Measurements from ENCODE around the gene ACVRL1.

ACVRL1 gene

DNA sequence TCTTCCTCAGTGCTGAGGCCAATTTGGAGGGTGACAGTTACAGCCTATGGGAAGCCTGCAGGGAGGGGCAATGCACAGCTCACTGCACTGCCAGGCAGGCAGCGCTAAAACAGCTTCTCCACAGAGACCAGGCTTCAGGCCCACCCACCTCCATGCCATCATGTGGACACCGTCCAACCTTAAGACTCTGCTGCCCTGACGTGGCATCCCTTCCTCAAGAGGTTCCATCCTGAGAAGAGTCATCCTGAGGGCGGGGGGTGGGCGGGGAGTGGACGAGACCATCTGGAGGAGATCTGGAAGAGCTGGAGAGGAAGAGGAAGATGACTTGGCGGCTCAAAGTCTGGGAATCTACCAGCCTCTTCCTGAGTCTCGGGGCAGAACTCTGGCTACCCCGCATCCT, 8.4 kb upstream of the ACVRL1 start:
- no peak for TF ChIP-seq L3MBTL2 (conservative IDR thresholded peaks at IDR 0.05)
- TF ChIP-seq NFRKB (IDR thresholded peaks at IDR 0.05) = no peak
- TF ChIP-seq TARDBP (IDR thresholded peaks at IDR 0.05) = no peak
- TF ChIP-seq BHLHE40 (IDR thresholded peaks at IDR 0.05; ENCODE audit: borderline replicate concordance) = no peak
- ChIA-PET CTCF (interaction anchor here (1.1 kb wide), 1 partner anchor 126 kb away, joined by 3 read pairs; no protein-coding TSS in a partner anchor), POLR2A (no interaction called here)
- no peak for DNase-seq (ENCODE audit: extremely low spot score)

DNA sequence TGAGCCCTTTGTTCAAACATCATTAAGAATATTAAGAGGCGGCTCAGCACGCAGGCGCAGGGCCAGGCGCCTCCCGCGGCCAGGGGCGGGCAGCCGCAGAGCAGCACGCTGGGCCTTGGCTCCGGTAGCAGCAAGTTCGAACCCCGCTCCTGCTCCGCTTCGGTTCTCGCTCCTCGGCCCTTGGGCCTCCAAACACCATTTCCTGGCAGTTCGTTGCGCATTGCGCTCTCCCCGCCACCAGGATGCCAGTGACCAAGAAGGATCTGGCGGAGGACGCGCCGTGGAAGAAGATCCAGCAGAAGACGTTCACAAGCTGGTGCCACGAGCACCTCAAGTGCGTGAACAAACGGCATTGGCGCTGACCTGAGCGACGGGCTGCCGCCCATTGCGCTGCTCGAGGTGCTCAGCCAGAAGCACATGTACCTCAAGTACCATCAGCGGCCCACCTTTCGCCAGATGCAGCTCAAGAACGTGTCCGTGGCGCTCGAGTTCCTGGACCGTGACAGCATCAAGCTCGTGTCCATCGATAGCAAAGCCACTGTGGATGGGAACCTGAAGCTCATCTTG, 6.9 kb upstream of the ACVRL1 start:
- TF ChIP-seq BHLHE40 (IDR thresholded peaks at IDR 0.05; ENCODE audit: borderline replicate concordance) = no peak
- no peak for TF ChIP-seq HDGF (IDR thresholded peaks at IDR 0.05; ENCODE audit: borderline replicate concordance)
- no peak for TF ChIP-seq LEF1 (IDR thresholded peaks at IDR 0.05; ENCODE audit: borderline replicate concordance)
- no peak for TF ChIP-seq CTBP1 (IDR thresholded peaks at IDR 0.05; ENCODE audit: borderline replicate concordance)
- TF ChIP-seq ELF4 (IDR thresholded peaks at IDR 0.05) = no peak
- TF ChIP-seq PKNOX1 (IDR thresholded peaks at IDR 0.05) = no peak
- POLR2A ChIA-PET = no interaction called here
- CTCF ChIA-PET = no interaction called here

GRCh38 chr12:51901121-51901817, 6.0 kb upstream of the ACVRL1 start:
- ChIA-PET POLR2A (no interaction called here), CTCF (no interaction called here)
- DNase-seq (ENCODE audit: extremely low spot score) = no peak
- TF ChIP-seq ZNF384 (IDR thresholded peaks at IDR 0.05) (no peak), LEF1 (IDR thresholded peaks at IDR 0.05; ENCODE audit: borderline replicate concordance) (no peak), PKNOX1 (IDR thresholded peaks at IDR 0.05) (no peak), ELF4 (IDR thresholded peaks at IDR 0.05) (no peak), L3MBTL2 (conservative IDR thresholded peaks at IDR 0.05) (no peak), SP1 (IDR thresholded peaks at IDR 0.05) (no peak), SUZ12 (IDR thresholded peaks at IDR 0.05) (no peak), TARDBP (IDR thresholded peaks at IDR 0.05) (no peak), FOXK2 (IDR thresholded peaks at IDR 0.05) (no peak)

More for the DNA sequence above, 6.9 kb upstream of the ACVRL1 start:
- no peak for DNase-seq (ENCODE audit: extremely low spot score)

- DNase-seq (ENCODE audit: extremely low spot score) = no peak
- TF ChIP-seq BHLHE40 (IDR thresholded peaks at IDR 0.05; ENCODE audit: borderline replicate concordance) = no peak
- TF ChIP-seq SUZ12 (IDR thresholded peaks at IDR 0.05) = no peak
- TF ChIP-seq ARNT (IDR thresholded peaks at IDR 0.05) = no peak
- no peak for TF ChIP-seq SP1 (IDR thresholded peaks at IDR 0.05)
- TF ChIP-seq LEF1 (IDR thresholded peaks at IDR 0.05; ENCODE audit: borderline replicate concordance) = no peak
- no peak for TF ChIP-seq FOXA1 (IDR thresholded peaks at IDR 0.05)
- TF ChIP-seq FOXM1 (IDR thresholded peaks at IDR 0.05; ENCODE audit: borderline replicate concordance) = no peak
- no peak for TF ChIP-seq L3MBTL2 (conservative IDR thresholded peaks at IDR 0.05)
- TF ChIP-seq FOXK2 (IDR thresholded peaks at IDR 0.05) = no peak
- no peak for TF ChIP-seq NFRKB (IDR thresholded peaks at IDR 0.05)
- no peak for TF ChIP-seq TARDBP (IDR thresholded peaks at IDR 0.05)
- no peak for TF ChIP-seq PKNOX1 (IDR thresholded peaks at IDR 0.05)
- no peak for TF ChIP-seq ZNF384 (IDR thresholded peaks at IDR 0.05)
- no peak for TF ChIP-seq HDGF (IDR thresholded peaks at IDR 0.05; ENCODE audit: borderline replicate concordance)
- TF ChIP-seq CTBP1 (IDR thresholded peaks at IDR 0.05; ENCODE audit: borderline replicate concordance) = no peak
- ChIA-PET CTCF (no interaction called here), POLR2A (no interaction called here)
These were observed 5.4 kb upstream of the ACVRL1 start for GRCh38 chr12:51901881-51902280.

DNA sequence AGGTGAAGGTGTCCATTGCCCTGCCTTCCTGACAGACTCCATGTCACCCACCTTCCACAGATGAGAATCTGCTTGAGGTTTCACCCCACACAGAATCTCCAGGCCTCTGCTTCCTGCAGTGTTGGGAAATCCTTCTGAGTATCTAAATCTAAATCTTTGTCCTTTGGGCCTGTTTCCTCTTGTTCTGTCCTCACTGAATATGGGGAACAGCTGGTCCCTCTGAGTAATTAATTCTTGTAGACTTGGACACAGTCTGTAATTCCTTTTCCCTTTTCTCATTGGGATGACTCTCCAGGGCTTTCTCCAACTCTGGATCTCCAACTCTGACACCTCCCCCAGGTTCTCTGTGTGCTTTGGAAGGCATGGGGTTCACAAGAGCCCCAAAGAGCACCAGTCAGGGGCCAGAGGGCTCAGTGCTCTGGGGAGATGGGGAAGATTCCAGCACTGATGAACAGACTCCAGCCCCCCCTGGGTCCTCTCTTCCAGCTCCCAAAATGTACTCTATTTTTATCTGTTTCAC, 2.3 kb upstream of the ACVRL1 start:
- no peak for TF ChIP-seq FOXM1 (IDR thresholded peaks at IDR 0.05; ENCODE audit: borderline replicate concordance)
- TF ChIP-seq PKNOX1 (IDR thresholded peaks at IDR 0.05) = no peak
- no peak for TF ChIP-seq CTBP1 (IDR thresholded peaks at IDR 0.05; ENCODE audit: borderline replicate concordance)
- TF ChIP-seq LEF1 (IDR thresholded peaks at IDR 0.05; ENCODE audit: borderline replicate concordance) = no peak
- TF ChIP-seq SP1 (IDR thresholded peaks at IDR 0.05) = no peak
- TF ChIP-seq ELF4 (IDR thresholded peaks at IDR 0.05) = no peak
- no peak for TF ChIP-seq SUZ12 (IDR thresholded peaks at IDR 0.05)
- no peak for TF ChIP-seq ARNT (IDR thresholded peaks at IDR 0.05)
- no peak for TF ChIP-seq FOXK2 (IDR thresholded peaks at IDR 0.05)
- TF ChIP-seq L3MBTL2 (conservative IDR thresholded peaks at IDR 0.05) = no peak
- ChIA-PET POLR2A (no interaction called here), CTCF (interaction anchor here (0.6 to 0.9 kb wide), 2 partner anchors 35 to 120 kb away, joined by 3 read pairs; no protein-coding TSS in a partner anchor)

More for the DNA sequence above, 2.3 kb upstream of the ACVRL1 start:
- DNase-seq (ENCODE audit: extremely low spot score) = no peak

All from HEK293T (cell line).